GM18511 (cell line): ENCODE measurements around the gene MTA3.

Experiments used
- ATAC-seq: cut with Tn5 transposase; IDR thresholded peaks from one replicate; pipeline ENCODE4 v1.9.1; 2021; ENCODE audit warnings: mild to moderate bottlenecking, moderate library complexity; ENCODE audit not compliant: unreplicated experiment

Gene MTA3

DNA sequence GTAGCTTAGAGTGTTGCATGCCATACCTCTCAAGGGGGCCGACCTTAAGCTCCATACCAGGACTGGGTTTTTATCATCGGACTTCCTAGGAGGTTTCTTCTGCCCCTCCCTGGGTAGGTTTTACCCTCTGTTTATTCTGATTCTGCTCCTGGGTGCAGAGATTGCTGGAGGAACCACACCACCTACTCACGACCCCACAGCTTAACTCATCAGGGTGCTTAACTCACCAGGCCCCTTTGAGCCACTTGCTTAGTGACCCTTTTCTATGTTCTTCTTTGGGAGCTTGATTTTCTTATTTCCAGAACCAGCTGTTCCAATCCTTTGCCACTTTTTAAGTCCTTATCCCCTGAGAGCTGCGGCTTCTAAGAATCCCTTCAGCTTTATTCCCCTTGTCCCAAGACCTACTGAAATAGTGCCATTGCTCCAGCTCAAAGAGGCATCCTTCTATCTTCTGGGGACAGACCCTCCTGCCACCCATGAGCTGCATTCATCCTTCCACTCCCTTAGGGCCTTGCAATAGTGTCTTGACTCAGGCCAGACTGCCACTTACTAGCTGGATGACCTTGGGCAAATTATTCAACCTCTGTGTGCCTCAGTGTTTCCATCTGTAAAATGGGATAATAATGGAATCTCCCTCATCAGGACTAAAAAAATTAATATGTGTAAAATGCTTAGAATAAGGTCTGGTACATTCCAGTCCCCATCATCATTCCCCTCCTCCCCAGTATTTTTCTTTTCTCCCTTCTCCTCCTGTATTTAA lies 189.7 kb downstream of the MTA3 start:
- ATAC-seq = no peak

GRCh38 chr2:42758751-42759150 lies 190.3 kb downstream of the MTA3 start:
- ATAC-seq = no peak

DNA sequence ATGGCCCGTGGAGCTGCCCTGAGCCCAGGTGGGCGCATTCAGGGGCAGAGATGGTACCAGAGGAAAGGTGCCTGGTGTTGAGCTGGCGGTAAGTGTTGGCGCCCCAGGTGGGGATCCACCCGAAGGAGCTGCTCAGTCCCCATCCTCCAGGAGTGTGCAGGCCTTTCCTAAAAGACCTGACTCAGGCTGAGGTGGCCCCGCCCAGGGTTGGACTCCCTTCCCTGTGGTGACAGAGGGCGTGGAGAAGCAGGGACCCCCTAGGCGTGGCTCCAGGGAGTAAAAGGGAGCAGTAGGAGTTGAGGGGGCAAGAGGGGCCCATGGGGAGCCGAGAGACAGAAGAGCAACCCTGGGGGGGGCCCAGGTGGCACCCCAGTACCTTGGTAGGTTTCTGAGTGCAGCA lies 193.1 kb downstream of the MTA3 start:
- no peak for ATAC-seq

- ATAC-seq = no peak
These were observed 193.7 kb downstream of the MTA3 start for GRCh38 chr2:42762155-42762554.

- ATAC-seq = no peak
These were observed 194.7 kb downstream of the MTA3 start for GRCh38 chr2:42762823-42763804.

DNA sequence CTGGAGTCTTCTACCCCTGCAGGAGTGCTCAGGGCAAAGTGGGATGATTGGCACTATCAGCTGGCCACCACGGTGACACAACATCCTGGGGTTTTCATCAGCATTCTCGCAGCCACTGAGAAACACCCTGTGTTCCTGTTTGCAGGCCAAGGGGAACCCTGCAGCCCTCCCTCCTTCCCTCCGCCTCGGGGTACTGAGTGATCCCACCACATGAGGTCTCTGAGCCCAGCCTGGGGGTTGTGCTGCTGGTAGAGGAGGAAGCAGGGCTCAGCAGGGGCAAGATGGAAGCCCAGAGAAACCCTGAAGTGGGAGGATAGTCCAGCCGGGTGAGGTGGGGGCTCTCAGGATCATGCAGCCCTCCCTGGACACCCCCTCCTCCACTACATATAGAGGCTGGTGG lies 195.7 kb downstream of the MTA3 start, which contains the start of gene OXER1:
OXER1 (minus strand) TSS at position 40 of the 400 bp plus-strand sequence. CDS start 73 bp downstream, outside the sequence.
- no peak for ATAC-seq

DNA sequence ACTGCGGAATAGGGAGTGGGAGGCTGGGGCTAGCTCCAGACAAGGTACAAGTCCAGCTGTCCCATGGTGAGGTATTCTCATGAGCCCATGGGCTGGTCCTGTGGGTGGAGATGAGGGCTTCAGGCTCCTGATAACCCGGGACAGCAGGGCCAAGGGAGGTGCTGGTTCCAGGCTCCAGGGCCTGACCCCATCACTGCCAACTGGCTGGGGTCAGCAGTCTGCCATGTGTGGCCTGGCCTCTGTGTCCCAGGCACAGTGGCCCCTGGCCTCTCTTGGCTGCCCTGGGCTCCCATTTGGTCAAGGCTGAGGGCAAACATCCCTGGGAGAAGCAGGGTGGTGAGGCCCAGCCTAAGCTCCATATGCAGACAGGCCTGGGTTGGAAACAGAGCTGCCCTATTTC lies 196.5 kb downstream of the MTA3 start:
- no peak for ATAC-seq

- ATAC-seq = no peak
These were observed 197.3 kb downstream of the MTA3 start for GRCh38 chr2:42765686-42766085.

- ATAC-seq = no peak
These were observed 198.9 kb downstream of the MTA3 start for GRCh38 chr2:42767080-42767898.

DNA sequence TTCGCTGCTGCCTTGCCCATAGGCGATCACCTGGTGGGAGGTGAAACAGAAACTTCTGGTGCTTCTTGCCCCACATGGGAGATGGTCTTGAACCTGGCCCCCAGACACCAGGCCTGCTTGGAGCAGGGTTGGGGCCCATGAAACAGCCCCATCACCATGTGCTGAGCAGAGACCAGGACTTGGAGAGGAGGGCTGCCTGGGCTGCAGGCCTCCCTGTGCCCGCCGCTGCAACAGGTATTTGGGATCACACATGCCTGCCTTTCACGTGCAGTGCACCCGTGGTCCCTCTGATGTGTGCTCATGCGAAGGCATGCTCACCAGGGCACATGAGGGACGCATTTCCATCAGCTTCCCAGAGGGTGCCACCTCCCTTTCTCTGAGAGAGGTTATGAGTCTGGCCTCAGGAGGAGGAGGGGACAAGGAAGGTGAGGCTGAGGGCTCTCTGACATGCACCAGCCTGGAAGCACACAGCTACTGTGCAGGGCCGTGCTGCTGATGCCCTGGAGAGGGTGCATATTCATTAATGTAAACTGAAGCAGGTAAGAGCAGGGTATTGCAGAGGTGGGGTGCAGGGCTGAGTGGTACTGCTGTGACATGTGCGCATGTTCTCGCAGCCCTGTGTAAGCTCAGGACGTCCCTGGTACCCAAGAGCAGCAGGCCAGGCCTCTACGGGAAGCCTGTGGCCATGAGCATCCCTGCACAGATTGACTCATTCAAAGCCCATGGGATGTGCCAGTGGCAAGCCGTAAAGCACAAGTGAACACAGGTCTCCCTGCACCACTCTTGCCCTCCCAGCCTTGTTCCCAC lies 199.7 kb downstream of the MTA3 start:
- no peak for ATAC-seq

DNA sequence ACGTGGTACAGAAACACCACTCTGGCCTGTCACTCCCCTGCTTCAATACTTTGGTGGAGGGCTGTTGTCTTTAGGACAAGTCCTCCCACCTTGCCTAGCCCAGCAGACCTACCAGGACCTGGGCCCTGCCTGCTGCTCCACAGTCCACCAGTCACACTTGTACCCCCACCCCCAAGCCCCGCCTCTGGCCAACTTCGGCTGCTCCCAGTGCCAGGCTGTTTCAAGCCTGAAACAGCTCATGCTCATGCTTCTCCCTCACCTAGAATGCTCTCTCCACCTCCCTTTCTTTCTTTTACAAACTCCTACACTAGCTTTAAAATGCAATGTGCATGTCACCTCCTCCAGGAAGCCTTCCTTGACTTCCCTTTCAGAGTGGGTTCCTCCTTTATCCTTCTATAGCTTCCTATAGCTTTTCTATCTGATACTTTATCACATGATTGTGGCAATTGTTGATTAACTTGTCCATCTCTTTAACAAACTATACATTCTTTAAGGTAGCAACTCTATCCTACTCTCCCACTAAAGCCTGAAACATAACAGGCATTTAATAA lies 200.3 kb downstream of the MTA3 start:
- no peak for ATAC-seq

DNA sequence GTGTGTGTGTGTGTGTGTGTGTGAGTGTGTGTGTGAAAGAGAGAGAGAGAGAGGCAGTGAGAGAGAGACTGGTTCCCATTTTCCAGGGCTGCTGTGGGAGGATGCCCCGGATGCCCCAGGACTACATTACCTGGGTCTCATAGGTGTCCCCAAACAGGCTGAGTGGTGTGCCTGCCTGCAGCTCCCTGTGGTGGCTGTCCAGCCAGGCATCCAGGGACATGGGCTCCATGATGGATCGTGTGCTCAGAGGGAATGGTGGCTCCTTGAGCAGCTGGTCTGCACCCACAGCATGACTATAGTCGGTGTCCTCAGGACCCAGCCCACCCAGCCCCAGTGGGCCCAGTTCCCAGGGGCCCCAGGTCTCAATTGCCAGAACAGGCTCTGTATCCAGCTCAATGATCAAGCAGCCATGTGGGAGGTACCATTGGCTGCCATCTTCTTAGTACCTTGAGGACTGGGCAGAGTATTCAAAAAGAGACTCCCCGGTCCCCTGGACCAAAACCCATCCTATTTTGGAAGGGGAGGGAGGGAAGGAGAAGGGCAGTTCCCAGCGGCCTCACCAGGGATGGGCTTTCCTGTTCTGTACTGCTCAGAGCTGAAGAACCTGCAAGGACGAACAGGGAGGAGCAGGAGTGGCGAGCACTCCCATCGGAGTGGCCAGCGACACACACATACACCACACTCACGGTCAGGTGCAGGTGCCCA lies 201.3 kb downstream of the MTA3 start:
- ATAC-seq = no peak

DNA sequence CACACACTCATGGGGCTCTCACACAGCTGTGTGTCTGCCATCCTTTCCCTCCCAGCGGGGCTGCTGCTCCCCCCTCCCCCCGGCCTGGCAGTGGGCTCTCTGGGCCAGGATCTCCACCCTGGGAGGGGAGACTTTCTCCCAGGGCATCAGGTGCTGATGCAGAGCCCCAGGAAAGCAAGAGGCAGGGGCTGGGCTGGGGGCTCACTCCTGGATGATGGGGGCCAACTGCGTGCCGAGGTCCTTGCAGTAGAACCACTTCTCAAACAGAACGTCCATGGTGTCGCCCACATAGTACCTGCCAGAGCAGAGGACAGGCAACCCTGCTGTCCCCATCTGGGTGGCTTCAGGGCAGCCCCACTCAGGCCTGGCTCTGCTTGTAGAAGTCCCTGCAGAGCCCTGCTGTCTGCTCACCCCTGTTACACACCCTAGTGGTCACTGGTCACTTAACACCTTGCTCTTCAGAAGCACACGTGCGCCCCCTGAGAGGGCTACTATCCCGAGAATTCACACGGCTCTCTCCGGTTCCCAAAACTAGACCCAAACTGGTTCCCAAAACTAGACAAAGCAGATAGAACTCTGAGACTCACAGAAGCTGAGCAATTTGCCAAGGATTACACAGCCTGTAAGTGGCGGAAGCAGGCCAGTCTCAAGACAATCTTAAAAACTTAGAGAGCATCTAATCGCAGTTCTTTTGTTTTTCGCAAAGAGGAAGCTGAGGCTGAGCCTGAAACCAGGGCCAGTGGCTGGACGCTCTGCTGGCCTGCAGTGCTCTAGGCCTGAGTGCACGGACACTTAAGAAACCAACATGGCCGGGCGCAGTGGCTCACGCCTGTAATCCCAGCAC lies 202.1 kb downstream of the MTA3 start:
- ATAC-seq = peak; percentile 57

DNA sequence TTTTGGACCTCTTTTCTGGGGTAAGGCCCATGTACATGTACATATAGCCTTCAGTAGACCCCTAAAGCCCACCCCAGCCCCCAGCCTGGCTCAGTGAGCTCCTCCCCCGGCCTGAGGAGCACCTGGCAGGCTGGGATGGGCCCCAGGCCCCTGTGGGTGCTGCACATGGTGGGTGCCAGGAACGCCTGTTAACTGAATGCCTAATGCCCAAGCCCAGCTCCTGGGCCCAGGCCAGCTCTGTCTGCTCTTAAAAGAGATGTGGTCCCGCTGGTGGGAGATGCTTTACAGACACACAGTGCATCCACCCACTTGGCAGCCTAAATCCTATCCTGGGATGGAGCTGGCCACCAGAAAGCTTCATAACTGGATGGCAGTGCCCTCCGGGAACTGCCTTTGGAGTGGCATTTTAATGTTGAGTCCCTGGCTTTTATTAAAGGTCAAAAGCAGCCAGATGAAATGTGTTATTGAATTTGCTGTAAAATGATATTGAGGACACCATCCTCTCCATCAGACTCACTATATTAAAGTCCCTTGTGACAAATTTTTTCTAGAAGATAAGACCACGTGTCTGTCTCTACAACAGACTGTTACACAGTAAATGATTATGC lies 203.2 kb downstream of the MTA3 start:
- ATAC-seq = no peak

GRCh38 chr2:42775186-42775585 lies 206.8 kb downstream of the MTA3 start:
- no peak for ATAC-seq

DNA sequence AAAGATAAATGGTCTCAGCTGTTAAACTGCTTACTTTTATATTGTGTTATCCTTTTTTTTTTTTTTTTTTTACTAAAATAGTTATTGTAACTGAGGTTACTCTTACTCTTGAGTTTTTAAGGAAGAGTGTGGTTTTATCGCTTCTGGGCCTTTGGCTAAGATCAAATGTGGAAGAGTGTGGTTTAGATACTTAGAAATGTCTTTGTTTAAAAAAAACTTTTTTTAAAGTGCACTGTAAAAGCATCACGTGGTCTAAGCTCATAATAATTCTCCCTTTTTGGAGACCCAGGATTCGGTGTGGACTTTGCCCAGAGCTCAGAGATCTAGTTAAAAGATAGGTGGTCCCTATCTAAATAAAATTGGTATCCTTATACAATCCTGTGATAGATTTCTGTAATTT lies 207.4 kb downstream of the MTA3 start:
- no peak for ATAC-seq

DNA sequence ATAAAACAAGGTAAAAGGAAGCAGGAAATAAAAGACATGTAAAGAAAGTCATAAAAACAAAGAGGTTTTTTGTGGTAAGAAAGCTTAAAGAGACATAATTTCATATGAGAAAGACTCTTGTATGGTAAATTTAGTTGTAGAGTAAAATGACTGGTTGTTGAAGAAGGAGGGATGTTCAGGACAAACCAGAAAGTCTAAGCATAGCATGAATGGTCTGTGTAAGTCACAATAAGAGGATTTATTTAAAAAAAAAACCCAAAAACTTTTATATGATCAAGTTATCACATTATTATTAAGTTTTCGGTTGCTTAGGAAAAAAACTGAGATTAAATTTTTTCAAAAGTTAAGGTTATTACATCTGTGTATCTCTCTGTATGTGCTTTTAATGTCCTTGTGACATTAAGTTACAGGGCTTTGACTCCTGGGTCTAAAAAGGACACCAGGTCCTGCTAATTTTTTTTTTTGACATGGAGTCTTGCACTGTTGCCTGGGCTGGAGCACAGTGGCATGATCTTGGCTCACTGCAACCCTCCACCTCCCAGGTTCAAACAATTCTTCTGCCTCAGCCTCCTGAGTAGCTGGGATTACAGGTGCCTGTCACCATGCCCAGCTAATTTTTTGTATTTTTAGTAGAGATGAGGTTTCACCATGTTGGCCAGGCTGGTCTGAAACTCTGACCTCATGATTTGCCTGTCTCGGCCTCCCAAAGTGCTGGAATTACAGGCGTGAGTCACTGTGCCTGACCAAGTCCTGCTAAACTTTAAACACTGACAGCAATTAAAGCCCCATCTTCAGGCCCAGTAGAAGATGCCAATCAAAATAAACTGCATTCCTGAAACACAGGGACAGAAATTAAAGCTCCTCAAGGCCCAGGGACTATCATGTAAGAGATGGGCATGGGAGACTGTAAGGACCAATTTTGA lies 209.7 kb downstream of the MTA3 start:
- no peak for ATAC-seq
